HEK293 (cell line): ENCODE data around the gene PHACTR1.
A peak's percentile ranks its signal among the peaks of the same experiment; 100 is the strongest.

Source experiments
- CTCF ChIA-PET: fragments of 350-600 bp; formaldehyde crosslinking; extraction: SDS; loops from one replicate; lab custom pipeline; 2021; ENCODE audit warnings: antibody characterized with exemption; lab: Yijun Ruan, JAX
- POLR2A ChIA-PET: fragments of 300-600 bp; formaldehyde crosslinking; extraction: SDS; loops from one replicate; lab custom pipeline; 2020; ENCODE audit warnings: antibody characterized with exemption, inconsistent platforms; lab: Yijun Ruan, JAX
- H3K27ac ChIP-seq: fragments of 200-500 bp; sonication (Bioruptor generic); 2 replicates; pipeline ENCODE4 v1.5.1; 2014; ENCODE audit warnings: low read depth, low read length, control low read depth, inconsistent platforms; ENCODE audit errors: extremely low read depth
- H3K36me3 ChIP-seq, 2 experiments: fragments of 200-500 bp in 1 of 2; sonication (Bioruptor generic) in 1 of 2; 1 replicate in 1 of 2; 2 replicates in 1 of 2; pipeline ENCODE4 v1.5.1; 2014 to 2017; ENCODE audit warnings: inconsistent platforms in 2 of 2, low read length in 2 of 2; ENCODE audit not compliant: control insufficient read depth in 2 of 2, insufficient read depth in 1 of 2
- H3K4me1 ChIP-seq: fragments of 200-500 bp; sonication (Bioruptor generic); 2 replicates; pipeline ENCODE4 v1.5.1; 2014; ENCODE audit warnings: mild to moderate bottlenecking, low read length, inconsistent platforms; ENCODE audit not compliant: control insufficient read depth, insufficient read depth
- H3K4me3 ChIP-seq: 2 replicates; pipeline ENCODE4 v1.5.1; 2011; ENCODE audit warnings: low read depth, mild to moderate bottlenecking, control low read depth, low read length, moderate library complexity
- H3K9me3 ChIP-seq: fragments of 200-500 bp; sonication (Bioruptor generic); 2 replicates; pipeline ENCODE4 v1.5.1; 2014; ENCODE audit warnings: low read depth, low read length, inconsistent platforms; ENCODE audit not compliant: control insufficient read depth, insufficient read depth
- FEZF1 ChIP-seq: fragments of 450-650 bp; formaldehyde crosslinking; IDR thresholded peaks from 2 replicates; pipeline ENCODE4 v1.5.1; 2016; ENCODE audit warnings: missing biosample characterization, missing genetic modification characterization
- RBAK ChIP-seq: fragments of 450-650 bp; formaldehyde crosslinking; IDR thresholded peaks from 2 replicates; pipeline ENCODE4 v1.5.1; 2016; ENCODE audit warnings: missing biosample characterization, missing genetic modification characterization
- SCRT1 ChIP-seq: fragments of 450-650 bp; formaldehyde crosslinking; IDR thresholded peaks from 2 replicates; pipeline ENCODE4 v1.5.1; 2016; ENCODE audit warnings: missing biosample characterization, missing genetic modification characterization, borderline replicate concordance
- SCRT2 ChIP-seq: fragments of 450-650 bp; formaldehyde crosslinking; IDR thresholded peaks from 2 replicates; pipeline ENCODE4 v1.5.1; 2016; ENCODE audit warnings: missing biosample characterization, missing genetic modification characterization
- ZBTB21 ChIP-seq: fragments of 450-650 bp; formaldehyde crosslinking; IDR thresholded peaks from 2 replicates; pipeline ENCODE4 v1.5.1; 2017; ENCODE audit warnings: missing biosample characterization, missing genetic modification characterization
- ZIC2 ChIP-seq: fragments of 450-650 bp; formaldehyde crosslinking; IDR thresholded peaks from 2 replicates; pipeline ENCODE4 v1.5.1; 2016; ENCODE audit warnings: missing biosample characterization, missing genetic modification characterization
- ZNF133 ChIP-seq: fragments of 450-650 bp; formaldehyde crosslinking; IDR thresholded peaks from 2 replicates; pipeline ENCODE4 v1.5.1; 2016; ENCODE audit warnings: missing biosample characterization, missing genetic modification characterization
- ZNF221 ChIP-seq: fragments of 450-650 bp; formaldehyde crosslinking; IDR thresholded peaks from 2 replicates; pipeline ENCODE4 v1.5.1; 2017; ENCODE audit warnings: missing biosample characterization, missing genetic modification characterization, borderline replicate concordance
- ZNF248 ChIP-seq: fragments of 450-650 bp; formaldehyde crosslinking; IDR thresholded peaks from 2 replicates; pipeline ENCODE4 v1.5.1; 2017; ENCODE audit warnings: missing biosample characterization, missing genetic modification characterization
- ZNF544 ChIP-seq: fragments of 450-650 bp; formaldehyde crosslinking; IDR thresholded peaks from 2 replicates; pipeline ENCODE4 v1.5.0; 2017; ENCODE audit warnings: missing biosample characterization, missing genetic modification characterization
- ZNF571 ChIP-seq: fragments of 450-650 bp; formaldehyde crosslinking; IDR thresholded peaks from 2 replicates; pipeline ENCODE4 v1.5.0; 2017; ENCODE audit warnings: missing biosample characterization, missing genetic modification characterization
- ZNF596 ChIP-seq: fragments of 450-650 bp; IDR thresholded peaks from 2 replicates; pipeline ENCODE4 v1.5.0; 2018; ENCODE audit warnings: missing biosample characterization, mild to moderate bottlenecking, missing genetic modification characterization, moderate library complexity
- TF ChIP-seq, protein P1 (sequence below): fragments of 450-650 bp; formaldehyde crosslinking; IDR thresholded peaks from 2 replicates; pipeline ENCODE4 v1.5.1; 2017; ENCODE audit warnings: missing biosample characterization, missing genetic modification characterization
- TF ChIP-seq, protein P2 (sequence below): fragments of 450-650 bp; formaldehyde crosslinking; IDR thresholded peaks from 2 replicates; pipeline ENCODE4 v1.5.1; 2016; ENCODE audit warnings: missing biosample characterization, missing genetic modification characterization
- TF ChIP-seq, protein P3 (sequence below): fragments of 450-650 bp; formaldehyde crosslinking; IDR thresholded peaks from 2 replicates; pipeline ENCODE4 v1.5.1; 2016; ENCODE audit warnings: missing biosample characterization, missing genetic modification characterization
- TF ChIP-seq, protein P4 (sequence below): fragments of 450-650 bp; formaldehyde crosslinking; IDR thresholded peaks from 2 replicates; pipeline ENCODE4 v1.5.0; 2017; ENCODE audit warnings: missing biosample characterization, missing genetic modification characterization, borderline replicate concordance
- TF ChIP-seq, protein P5 (sequence below): fragments of 450-650 bp; formaldehyde crosslinking; IDR thresholded peaks from 2 replicates; pipeline ENCODE4 v1.5.1; 2016; ENCODE audit warnings: missing biosample characterization, missing genetic modification characterization, low read depth

PHACTR1 gene

DNA sequence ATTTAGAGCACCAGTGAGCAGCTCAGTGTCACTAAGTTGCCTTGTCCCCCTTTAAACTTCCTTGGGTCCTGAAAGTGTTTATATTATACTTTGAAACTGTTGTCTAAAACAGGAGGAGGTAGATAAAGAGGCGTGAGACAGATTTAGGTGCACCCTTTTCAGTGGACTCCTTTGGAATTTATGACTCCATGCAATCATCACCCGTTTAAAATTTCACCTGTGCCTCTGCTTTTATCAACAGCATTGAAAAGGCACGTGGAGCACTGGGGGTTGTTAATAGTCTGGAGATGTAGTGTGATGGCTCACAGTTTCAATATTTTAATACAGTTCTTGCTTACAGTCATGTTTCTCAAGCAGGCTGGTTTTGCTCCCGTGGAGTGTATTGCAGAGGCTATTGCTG, 162.2 kb downstream of the PHACTR1 start (continued):
- TF ChIP-seq, protein P1, sequence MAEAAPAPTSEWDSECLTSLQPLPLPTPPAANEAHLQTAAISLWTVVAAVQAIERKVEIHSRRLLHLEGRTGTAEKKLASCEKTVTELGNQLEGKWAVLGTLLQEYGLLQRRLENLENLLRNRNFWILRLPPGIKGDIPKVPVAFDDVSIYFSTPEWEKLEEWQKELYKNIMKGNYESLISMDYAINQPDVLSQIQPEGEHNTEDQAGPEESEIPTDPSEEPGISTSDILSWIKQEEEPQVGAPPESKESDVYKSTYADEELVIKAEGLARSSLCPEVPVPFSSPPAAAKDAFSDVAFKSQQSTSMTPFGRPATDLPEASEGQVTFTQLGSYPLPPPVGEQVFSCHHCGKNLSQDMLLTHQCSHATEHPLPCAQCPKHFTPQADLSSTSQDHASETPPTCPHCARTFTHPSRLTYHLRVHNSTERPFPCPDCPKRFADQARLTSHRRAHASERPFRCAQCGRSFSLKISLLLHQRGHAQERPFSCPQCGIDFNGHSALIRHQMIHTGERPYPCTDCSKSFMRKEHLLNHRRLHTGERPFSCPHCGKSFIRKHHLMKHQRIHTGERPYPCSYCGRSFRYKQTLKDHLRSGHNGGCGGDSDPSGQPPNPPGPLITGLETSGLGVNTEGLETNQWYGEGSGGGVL (tag by site-specific recombination): no peak
- TF ChIP-seq, protein P2, sequence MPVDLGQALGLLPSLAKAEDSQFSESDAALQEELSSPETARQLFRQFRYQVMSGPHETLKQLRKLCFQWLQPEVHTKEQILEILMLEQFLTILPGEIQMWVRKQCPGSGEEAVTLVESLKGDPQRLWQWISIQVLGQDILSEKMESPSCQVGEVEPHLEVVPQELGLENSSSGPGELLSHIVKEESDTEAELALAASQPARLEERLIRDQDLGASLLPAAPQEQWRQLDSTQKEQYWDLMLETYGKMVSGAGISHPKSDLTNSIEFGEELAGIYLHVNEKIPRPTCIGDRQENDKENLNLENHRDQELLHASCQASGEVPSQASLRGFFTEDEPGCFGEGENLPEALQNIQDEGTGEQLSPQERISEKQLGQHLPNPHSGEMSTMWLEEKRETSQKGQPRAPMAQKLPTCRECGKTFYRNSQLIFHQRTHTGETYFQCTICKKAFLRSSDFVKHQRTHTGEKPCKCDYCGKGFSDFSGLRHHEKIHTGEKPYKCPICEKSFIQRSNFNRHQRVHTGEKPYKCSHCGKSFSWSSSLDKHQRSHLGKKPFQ (tag by site-specific recombination): 0 out of 2 replicates have a peak, but pooled peaks have one; percentile 36
- TF ChIP-seq ZNF544 (no peak), SCRT2 (tag by site-specific recombination) (peak; percentile 81), SCRT1 (tag by site-specific recombination) (peak; percentile 67; the same call in 1 of the 2 replicates)
- TF ChIP-seq, all 188 proteins: peak for 9

DNA sequence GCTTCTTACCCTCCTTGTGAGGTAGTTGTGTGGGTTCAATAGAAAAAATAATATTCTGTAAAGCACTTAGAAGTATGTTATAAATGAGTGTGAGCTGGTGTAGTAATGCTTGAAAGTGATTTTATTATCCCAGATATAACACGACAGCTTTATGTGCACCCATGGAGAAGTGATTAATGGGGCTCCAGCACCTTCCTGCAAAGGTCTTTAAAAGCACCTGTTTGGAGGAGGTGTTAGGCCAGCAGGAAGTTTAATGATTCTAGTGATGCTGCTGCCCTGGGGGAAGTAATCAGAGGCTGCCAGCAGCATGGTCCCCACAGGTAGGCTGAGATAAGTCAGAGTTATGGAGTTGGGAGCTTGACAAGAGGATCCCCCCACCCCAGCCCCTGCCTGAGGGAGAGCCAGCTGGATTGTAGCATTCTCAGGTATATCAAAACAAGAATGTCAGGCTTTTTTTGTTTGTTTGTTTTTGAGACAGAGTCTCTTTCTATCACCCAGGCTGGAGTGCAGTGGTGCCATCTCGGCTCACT, 166.3 kb downstream of the PHACTR1 start:
- POLR2A ChIA-PET: no interaction called here
- Histone ChIP-seq H3K4me1 (0 out of 2 replicates have a peak, but pooled peaks cover 6% of the 10 kb centered on the region), H3K9me3 (no peaks in the 10 kb centered on the region), H3K4me3 (no peak overlapping the region), H3K36me3 (no peaks in the 10 kb centered on the region), H3K27ac (no peak overlapping the region)
- no peak for TF ChIP-seq RBAK (tag by site-specific recombination)
- TF ChIP-seq FEZF1 (tag by site-specific recombination): peak; percentile 14; the same call in 1 of the 2 replicates
- TF ChIP-seq SCRT2 (tag by site-specific recombination): peak; percentile 57
- TF ChIP-seq, protein P3, sequence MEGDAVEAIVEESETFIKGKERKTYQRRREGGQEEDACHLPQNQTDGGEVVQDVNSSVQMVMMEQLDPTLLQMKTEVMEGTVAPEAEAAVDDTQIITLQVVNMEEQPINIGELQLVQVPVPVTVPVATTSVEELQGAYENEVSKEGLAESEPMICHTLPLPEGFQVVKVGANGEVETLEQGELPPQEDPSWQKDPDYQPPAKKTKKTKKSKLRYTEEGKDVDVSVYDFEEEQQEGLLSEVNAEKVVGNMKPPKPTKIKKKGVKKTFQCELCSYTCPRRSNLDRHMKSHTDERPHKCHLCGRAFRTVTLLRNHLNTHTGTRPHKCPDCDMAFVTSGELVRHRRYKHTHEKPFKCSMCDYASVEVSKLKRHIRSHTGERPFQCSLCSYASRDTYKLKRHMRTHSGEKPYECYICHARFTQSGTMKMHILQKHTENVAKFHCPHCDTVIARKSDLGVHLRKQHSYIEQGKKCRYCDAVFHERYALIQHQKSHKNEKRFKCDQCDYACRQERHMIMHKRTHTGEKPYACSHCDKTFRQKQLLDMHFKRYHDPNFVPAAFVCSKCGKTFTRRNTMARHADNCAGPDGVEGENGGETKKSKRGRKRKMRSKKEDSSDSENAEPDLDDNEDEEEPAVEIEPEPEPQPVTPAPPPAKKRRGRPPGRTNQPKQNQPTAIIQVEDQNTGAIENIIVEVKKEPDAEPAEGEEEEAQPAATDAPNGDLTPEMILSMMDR: no peak
- peak; percentile 85 for TF ChIP-seq SCRT1 (tag by site-specific recombination)
- peak; percentile 34; the same call in 1 of the 2 replicates for TF ChIP-seq ZIC2 (tag by site-specific recombination)
- no peak for TF ChIP-seq ZNF221 (tag by site-specific recombination)
- no peak for TF ChIP-seq ZNF248 (tag by site-specific recombination)
- CTCF ChIA-PET: interaction anchor here (0.9 to 1.4 kb wide), 3 partner anchors 9 to 245 kb away, joined by 3 to 6 read pairs (median 4); no protein-coding TSS in a partner anchor

DNA sequence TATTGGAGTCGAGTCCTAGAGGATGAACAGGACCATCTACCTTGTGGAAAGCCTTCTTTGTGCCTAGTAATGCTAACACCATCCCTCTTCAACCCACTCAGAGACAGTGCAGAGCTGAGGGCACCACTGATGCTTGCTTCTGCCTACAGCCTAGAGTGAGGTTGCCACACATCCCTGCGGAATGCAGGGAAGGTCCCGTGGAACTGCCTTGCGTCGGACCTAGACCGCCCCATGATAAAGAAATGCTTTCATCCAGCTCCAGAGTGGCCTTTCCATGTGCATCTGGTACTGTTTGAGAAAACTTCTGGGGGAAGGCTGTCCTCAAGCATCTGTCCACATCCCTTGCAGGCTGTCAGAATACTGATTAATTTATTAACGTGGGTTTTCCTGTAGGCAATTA, 168.4 kb downstream of the PHACTR1 start:
- Histone ChIP-seq H3K36me3 (no peaks in the 10 kb centered on the region), H3K4me3 (no peak overlapping the region), H3K27ac (no peak overlapping the region), H3K4me1 (0 out of 2 replicates have a peak, but pooled peaks cover 6% of the 10 kb centered on the region), H3K9me3 (no peaks in the 10 kb centered on the region)
- TF ChIP-seq, protein P4, sequence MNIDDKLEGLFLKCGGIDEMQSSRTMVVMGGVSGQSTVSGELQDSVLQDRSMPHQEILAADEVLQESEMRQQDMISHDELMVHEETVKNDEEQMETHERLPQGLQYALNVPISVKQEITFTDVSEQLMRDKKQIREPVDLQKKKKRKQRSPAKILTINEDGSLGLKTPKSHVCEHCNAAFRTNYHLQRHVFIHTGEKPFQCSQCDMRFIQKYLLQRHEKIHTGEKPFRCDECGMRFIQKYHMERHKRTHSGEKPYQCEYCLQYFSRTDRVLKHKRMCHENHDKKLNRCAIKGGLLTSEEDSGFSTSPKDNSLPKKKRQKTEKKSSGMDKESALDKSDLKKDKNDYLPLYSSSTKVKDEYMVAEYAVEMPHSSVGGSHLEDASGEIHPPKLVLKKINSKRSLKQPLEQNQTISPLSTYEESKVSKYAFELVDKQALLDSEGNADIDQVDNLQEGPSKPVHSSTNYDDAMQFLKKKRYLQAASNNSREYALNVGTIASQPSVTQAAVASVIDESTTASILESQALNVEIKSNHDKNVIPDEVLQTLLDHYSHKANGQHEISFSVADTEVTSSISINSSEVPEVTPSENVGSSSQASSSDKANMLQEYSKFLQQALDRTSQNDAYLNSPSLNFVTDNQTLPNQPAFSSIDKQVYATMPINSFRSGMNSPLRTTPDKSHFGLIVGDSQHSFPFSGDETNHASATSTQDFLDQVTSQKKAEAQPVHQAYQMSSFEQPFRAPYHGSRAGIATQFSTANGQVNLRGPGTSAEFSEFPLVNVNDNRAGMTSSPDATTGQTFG (tag by site-specific recombination): no peak
- TF ChIP-seq ZNF596 (tag by site-specific recombination) (no peak), RBAK (tag by site-specific recombination) (no peak), ZBTB21 (tag by site-specific recombination) (no peak), ZNF133 (tag by site-specific recombination) (no peak), ZNF571 (no peak)
- TF ChIP-seq, protein P5, sequence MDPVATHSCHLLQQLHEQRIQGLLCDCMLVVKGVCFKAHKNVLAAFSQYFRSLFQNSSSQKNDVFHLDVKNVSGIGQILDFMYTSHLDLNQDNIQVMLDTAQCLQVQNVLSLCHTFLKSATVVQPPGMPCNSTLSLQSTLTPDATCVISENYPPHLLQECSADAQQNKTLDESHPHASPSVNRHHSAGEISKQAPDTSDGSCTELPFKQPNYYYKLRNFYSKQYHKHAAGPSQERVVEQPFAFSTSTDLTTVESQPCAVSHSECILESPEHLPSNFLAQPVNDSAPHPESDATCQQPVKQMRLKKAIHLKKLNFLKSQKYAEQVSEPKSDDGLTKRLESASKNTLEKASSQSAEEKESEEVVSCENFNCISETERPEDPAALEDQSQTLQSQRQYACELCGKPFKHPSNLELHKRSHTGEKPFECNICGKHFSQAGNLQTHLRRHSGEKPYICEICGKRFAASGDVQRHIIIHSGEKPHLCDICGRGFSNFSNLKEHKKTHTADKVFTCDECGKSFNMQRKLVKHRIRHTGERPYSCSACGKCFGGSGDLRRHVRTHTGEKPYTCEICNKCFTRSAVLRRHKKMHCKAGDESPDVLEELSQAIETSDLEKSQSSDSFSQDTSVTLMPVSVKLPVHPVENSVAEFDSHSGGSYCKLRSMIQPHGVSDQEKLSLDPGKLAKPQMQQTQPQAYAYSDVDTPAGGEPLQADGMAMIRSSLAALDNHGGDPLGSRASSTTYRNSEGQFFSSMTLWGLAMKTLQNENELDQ (tag by site-specific recombination): no peak
- TF ChIP-seq, protein P2 (tag by site-specific recombination): no peak
- CTCF ChIA-PET: no interaction called here
- POLR2A ChIA-PET: no interaction called here
